Right lobe of liver (tissue), 4 donors: Measurements from ENCODE around the gene OR2T8.

Experiments used
- CTCF ChIP-seq, 4 donors: fragments of 200-600 bp in 3 of 4; fragments of 450-650 bp in 1 of 4; IDR thresholded peaks; one replicate each; pipeline versions ENCODE4 v1.5.1 to v1.8.0; 2016 to 2022; ENCODE audit warnings: antibody characterized with exemption in 4 of 4, mild to moderate bottlenecking in 2 of 4
- POLR2A ChIP-seq: fragments of 450-650 bp; IDR thresholded peaks from one replicate; pipeline ENCODE4 v1.6.1; 2017; ENCODE audit warnings: antibody characterized with exemption, mild to moderate bottlenecking
- donor health status: DM: no; HTN: no; CAD: no.
- donor health status: DM: no; HTN: no; CAD: no.
- donor health status: DM: no; HTN: yes; CAD: no.

- TF ChIP-seq CTCF (IDR thresholded peaks at IDR 0.05) (no peak), POLR2A (no peak)
Measured at GRCh38 chr1:247924868-247925267, 4.8 kb downstream of the OR2T8 start, which contains the start of gene OR2AJ1.
